NCI-H2107 treated with DMSO at 0.1 percent for 48 hours (cell line): Measurements from ENCODE around the gene PFKFB2.
A peak's percentile ranks its signal among the peaks of the same experiment; 100 is the strongest.

ENCODE experiments used
- DNase-seq: peaks from one replicate; lab custom pipeline; 2025; ENCODE audit not compliant: unreplicated experiment; lab: John Stamatoyannopoulos, UW

The PFKFB2 gene

DNA sequence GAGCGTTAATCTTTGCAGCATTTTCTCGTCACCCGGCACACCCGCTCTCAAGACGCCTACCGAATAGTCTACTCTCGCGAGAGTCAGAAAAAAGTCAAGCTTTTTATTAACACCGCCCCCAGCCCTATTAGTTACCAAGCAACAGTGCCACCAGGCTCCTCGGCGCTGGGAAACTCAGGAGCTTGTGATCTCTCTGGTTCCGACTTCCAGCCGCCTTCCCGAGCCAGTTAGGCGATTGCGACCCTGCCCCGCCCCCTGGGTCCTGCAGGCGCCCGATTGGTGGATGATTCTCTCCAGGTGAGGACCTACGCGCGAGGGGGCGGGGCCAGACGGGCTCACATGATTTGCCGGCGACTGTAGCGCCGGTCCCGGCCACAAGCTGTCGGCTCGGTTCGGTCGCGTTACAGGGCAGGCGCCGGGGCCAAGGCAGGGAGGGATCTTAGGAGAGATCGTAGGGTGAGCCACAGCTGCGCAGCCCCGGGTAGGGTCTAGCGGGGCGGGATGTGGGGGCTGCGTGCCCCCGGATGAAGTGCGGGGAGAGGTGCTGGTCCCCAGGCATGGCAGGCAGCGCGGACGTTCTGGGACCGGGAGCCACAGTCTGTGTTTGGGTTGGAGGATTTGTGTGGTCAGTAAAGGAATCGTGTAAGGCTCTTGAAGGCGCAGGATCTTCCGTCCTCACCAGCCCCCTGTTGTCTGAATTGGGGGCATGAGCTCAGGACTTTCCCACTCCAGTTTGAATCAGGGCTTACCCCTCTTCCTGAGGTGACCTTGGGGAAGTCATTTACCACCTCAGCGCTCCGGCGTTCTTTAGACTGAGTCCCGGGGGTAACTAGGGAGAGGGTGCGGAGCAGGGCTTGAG lies at the start of gene PFKFB2:
TSS of gene PFKFB2 (plus strand) at position 365 of the 859 bp plus-strand sequence. CDS start 1,443 bp downstream, outside the sequence.
- DNase-seq = peak; percentile 99

DNA sequence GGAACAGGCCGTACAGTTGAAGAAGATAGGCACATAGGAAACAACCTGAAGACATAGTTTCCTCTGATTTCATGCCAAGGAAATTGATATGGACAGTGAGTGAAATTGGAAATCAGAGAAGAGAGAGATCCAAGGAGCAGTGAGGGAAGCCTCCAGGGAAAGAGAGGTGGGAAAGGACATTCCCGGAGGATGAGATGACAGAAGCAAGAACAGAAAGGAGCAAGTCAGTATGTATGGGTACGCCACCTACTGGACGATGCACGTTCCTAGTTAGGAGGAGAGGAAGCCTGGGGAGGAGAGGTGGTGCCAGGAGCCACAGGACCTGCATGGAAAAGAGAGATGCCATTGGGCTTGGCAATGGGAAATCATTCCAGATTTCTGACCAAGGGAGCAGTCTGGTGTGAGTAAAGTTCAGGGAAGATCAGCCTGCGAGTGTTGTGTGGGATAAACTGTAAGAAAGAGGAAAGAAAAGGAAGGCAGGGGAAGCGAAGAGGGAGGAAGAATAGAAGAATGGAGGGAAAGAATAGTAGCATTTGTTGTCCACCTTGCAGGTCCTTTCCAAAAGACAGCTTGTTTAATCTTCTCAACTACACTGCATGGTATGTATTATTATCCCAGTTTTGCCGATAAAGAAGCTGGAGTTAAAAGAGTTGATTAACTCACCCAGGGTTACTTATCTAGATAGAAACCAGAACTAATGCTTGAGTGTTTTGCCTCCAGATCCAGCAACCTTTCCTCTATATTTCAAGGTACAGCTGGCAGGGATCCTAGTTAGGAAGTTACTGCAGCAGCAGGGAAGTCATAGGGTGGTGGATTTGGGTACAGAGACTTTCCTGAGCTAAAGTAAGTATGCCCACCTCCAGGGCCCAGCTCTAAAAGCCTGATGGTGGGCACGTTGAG lies 47.9 kb upstream of the PFKFB2 start:
- DNase-seq = peak; percentile 17

DNA sequence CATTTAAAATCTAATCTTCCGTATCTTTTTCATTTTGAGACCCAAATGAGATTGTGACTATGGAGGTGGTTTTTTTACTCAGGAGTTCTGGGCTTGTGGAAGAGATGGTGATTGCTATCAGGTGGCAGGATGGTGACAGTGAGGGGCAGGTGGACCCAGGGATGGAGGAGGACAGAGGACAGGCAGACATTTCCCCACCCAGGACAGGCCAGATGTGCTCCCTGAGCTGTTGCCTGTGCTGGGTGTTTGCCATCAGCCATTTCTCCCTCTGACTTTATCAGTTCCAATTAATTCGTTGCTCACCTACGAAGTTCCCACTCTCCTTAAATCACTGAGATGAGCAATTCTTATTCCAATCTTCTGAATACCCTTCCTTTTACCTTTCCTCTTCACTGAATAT lies 47.0 kb upstream of the PFKFB2 start:
- DNase-seq = no peak

DNA sequence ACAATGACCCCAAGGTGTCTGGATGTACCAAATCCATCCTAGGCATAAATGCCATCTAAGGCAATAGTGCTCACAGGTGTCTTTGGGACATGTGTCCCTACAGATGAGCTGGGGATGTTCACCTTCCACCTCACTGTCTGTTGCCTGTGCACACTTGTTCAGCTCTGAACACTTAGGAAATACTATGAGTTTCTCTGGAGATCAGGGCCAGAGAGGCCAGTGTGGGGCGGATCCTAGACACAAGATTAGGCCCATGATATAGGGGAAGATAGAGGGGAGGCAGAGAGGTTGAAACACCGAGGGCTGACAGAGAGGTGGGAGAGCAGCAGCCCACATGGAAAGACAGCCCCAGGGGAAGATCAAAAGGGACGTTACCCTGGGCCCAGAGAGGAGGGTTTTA lies 46.2 kb upstream of the PFKFB2 start:
- DNase-seq = no peak

DNA sequence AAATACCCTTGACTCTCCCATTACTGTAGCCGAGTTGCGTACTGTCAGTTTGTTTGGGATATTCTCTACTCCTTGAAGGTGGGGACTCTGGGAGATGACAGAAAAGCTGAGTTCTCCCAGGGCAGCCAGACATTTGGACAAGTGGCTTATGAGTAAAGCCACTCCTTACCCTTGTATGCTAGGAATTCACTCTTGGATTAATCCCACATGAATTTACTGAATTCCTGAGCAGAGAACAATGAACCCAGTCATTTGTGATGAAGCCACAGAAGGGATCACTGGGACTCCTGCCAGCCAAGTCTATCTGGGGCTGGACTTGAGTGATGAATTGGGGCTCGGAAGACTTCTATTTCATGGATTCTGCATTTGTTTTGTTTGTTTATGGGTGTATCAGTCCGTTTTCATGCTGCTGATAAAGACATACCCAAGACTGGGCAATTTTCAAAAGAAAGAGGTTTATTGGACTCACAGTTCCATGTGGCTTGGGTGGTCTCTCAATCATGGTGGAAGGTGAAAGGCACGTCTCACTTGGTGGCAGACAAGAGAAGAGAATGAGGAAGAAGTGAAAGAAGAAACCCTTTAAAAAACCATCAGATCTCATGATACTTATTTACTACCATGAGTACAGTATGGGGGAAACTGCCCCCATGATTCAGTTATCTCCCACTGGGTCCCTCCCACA lies 45.6 kb upstream of the PFKFB2 start:
- DNase-seq = no peak

DNA sequence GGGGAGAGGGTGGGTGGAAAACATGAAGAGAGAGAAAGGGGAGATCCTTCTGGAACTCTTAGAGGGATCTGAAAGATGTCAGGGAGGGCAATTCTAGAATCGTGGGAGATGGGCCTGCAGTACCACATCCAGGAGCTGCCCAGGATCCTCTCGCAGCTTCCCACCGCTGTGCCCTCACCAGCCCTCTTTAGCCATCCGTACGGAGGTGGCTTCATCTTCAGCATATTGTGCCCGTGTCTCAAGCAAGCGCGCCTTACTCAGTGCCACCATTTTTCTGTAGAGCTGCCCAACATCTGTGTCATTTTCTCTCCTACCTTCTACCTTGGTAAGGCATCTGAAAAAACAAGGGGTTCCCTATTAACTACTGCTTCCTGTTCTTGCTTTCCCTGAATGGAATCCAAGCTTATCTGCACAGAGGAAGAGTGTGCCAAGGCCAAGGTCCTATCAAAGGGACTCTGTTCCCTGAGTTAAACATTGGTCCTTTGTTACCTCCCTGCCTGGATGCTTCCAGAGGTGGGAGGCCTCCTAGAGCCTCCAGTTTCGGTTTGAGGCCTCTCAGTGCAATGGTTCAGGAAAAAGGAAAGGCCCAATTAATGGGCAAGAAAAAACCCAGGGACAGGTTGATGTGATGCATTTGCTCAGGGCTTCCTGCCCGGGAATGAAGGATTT lies 43.8 kb upstream of the PFKFB2 start:
- no peak for DNase-seq

DNA sequence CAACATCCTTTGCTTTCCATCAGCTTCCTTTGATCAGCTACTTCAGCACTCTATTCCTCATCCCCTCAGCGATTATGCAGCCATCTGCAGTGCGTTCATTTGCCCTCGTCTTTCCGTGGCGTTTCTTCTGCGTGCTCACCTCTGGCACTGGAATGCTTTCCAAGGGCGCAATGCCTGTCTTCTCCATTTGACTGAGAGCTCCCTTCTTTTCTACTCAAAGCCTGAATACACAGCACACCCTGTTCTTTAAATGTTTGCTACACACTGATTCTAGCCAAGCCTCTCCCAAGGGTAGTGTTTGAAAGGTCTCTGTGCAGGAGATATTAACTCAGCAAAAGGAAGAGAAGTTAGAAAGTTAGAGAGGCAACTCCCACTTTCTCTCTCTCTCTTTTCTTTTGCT lies 43.1 kb upstream of the PFKFB2 start:
- no peak for DNase-seq

DNA sequence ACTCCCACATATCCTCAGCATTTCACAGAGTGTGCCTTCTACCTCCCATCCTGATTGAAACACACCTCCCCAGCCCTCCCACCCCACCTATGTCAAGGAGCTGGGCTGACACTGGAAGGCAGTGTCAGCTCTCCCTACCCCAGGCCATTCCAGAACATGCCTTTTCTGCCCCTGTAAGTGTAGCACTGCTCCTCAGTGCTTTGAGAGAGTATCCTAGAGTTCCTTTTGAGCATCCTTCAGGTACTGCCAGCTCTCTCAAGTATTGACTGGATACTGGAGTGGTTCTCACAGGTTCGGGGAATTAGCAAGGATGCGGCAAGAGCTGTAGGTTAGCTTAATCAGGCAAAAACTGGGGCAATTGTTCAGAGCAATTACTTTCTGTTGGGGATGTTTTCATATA lies 42.3 kb upstream of the PFKFB2 start:
- DNase-seq = no peak

DNA sequence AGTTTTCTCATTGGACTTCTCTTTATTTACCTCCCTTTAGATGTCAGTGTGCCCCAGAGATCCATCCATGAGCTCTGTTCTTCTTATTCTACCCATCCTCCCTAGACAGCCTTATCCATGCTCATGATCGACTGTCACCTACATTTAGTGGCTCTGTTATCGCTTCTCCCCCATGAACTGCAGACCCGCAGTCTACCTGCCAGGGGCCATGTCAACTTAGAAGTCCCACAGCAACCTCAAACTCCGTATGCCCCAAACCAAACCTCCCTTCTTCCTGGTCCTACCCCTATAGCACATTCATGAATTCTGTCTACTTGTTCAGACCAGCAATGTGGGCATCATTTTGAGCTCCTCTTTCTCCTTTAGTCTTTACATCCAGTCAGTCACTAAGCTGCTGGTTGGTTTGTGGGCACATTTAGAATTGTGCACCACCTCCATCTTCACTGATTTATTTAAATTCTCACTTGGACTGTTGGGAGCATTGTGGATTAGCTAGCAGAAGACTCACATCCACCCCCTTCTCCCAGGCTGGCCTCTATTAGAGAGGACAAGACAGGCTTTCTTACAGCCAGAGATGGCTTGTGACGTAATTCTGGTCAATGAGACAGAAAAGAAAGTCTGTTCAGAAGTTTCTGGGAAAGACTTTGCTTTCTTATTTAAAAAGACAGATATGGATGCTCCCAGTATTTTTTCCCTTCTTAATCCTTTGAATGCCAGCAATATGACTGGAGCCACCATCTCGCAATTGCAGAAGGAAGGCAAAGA lies 39.6 kb upstream of the PFKFB2 start:
- DNase-seq = no peak

DNA sequence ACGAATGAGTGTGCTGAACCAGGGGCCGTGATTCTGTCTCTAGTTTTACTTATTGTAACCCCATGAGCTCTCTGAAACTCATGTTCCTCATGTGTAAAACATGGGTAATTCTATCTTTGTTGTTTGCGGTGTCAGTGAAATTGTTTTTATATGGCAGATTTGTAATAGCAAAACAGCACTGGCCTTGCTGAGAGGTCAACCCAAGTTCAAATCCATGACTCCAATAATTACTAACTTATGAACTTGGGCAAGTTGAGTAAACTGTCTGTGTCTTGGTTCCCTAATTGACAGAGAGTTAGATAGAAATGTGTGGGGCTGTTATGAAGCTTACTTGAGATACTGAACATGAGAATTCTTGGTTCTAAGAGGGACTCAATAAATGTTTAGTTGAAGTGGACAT lies 38.3 kb upstream of the PFKFB2 start:
- no peak for DNase-seq

DNA sequence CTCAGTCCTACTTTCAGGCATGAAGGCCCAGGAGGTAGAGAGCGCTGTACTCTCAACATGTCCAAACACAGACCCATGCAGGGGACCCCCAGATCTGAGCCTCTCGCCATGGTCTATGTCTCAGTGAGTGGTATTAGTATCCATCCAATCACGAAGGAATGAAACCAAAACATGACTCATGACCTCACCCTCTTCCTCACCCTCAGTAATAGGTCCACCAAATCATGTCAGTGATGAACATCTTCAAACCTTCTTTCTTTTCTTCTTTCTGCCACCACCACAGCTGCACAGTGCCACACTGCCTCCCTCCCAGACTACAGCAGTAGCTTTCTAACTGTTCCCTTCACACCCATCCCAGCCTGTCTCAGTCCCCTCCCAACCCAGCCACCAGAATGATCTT lies 37.3 kb upstream of the PFKFB2 start:
- DNase-seq = no peak

DNA sequence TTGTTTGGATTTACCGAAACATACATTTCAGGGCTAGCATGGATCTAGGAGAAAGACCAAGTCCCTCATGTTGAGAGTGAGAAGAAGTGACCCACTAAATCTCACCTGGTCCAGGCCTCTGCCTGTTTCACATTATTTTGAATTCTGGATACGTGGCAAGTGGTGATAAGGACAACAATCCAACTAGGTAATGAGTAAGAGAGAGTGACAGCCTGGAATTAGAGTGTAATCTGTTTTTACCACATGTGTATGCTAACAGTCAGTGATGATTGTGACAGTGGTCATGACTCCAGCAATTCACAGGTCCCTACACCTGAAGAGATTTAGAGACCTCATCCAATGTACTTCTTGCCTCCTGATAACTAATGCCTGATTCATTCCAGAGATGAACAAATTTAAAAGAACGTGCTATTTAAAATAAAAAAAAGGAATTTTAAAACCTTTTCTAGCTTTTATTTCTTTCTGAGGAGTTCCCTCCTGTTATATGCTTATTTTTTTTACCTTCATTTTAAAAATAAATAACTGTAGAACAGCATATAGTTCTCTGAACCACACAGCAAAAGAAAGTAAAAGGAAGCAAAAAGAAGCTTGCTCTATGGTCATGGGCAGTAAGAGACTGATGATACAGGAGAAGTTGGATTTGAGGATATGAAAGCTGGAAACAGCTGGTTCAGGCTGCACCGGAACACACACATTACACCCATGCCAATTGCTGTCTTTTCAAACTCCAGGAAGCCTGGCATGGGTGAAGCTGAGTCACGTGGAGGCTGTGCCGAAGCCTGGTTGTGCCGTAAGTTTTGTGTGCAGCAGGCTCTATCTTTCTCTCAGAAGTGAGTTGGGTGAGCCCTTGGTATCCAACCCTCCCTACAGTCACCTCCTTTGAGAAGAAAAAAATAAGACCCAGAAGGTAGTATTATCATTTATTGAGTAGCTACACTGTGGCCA lies 35.2 kb upstream of the PFKFB2 start:
- DNase-seq = no peak

DNA sequence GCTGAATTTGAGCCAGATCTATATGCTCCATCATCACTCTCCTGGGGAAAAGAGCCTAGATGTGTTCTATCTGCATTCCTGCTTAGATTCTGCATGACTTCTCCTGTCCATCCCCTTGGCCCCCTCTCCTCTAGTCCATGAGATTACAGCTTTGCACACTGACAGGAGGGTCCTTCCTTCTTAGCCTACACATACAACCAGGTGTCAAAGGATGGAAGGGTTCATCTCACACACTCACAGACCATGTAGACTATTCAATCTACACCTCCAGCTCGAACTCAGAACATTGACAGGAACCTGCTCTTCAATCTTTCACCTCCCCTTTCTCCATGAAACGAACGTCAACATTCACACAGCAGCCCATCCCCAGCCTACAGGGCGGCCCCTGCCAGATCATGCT lies 34.4 kb upstream of the PFKFB2 start:
- DNase-seq = no peak

DNA sequence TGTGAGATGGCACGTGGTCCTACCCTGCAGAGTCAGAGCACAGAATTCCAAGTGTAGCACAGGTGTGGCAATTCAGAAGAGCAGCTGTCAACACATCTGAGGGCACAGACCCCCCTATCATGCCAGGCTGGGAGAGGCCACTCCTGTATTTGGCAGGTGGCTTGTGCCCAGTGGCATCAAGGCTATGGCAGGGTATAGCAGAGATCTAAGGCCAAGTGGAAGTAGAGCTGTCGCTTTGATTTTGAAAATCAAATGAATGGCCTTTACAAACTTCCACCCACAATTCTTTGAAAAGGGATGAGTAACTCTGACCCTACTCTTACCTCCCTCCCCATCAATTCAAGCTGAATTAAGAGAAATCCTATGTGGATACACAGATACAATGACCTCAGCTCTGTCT lies 33.9 kb upstream of the PFKFB2 start:
- no peak for DNase-seq

DNA sequence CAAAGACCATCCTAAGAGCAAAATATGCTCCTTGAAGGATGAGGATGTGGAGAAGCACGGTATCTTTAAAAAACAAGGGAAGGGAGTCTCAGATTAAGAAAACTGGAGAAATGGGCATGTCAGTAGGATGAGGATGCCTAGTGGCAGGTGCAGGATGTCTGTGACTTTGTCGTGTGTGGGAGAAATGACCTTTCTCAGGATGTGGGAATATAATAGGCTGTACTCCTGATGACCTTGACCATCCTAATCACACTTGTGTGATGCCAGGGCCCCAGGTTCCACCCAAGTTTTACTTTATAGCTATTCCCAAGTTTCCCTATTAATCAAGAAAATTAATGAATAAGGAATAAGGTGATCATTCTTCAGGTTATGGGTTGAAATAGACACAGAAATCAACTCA lies 33.4 kb upstream of the PFKFB2 start:
- DNase-seq = no peak

DNA sequence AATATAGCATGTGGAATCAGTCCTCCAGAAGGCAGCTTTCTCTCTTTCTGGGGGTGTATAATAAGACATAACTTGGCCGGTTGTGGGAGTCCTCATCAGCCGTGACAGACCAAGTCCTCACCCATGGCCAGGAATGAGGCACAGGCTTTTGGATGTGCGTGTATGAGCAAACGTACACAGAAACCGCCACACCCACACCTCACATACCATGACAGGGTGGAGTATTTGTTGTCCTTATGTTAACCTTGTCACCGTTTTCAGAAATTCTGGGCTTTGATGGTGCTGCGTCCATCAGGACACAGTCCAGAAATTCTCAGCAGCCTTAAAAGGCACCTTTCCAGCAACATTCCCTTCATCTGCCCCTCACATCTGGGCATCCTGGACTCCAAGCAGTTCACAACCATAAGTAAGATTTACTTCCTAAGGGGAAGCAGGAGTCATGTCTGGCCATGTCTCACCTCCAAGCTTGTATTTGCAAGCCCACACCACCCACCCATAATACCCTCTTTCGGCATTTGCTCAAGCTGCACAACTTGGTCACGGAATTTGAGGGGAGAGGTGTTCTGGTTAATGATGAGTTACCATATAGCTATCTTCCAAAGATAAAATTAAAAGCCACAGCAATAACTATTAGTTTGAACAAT lies 32.9 kb upstream of the PFKFB2 start:
- DNase-seq = no peak

DNA sequence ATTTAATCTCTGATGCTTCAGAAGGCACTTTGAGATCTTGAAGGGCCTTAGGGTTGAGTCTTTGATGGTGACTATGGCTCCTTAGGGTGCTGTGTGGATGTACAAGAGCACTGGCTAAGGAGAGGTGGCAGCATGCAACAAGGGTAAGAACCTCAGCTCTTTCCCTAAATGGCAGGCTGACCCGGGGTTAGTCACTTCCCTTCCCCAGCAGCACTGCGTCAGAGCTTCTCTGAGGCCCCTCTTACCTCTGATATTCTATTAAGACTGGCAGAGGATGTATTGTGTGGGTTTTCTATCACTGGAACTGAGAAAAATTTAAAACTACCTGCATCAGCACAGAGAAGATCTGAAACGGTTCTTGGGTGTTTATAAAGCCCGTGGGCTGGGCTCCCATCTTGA lies 32.4 kb upstream of the PFKFB2 start:
- no peak for DNase-seq

DNA sequence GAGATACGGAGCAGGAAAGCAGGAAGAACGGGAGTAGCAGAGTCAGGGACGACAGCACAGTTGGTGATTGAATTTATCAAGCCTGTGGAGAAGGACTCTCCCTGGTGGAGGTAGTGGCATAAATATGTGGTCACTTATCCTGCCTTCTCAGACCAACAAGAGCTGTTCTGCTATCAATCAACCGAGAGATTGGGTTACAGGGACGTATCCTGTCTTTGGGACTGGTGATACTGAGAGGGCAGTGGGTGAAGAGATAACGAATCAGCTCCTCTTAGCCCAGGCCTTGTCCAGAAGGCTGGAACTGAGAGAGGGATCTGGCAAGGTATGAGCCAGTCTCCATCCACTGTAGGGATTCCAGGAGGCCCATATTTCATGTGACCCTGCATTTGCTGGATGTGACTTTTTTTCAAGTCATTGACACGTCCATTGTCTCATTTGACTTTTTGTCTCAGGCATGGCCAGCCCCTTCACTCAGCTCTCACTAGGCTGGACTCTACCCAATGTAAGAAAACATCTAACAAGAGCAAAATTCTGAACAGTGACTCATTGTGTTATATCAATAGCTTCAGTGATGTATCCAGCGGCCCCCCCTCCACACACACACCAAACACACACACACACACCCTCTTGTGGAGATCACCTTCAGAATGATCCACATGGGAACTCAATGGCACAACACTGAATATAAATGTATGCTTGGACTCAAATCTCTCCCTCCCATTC lies 31.8 kb upstream of the PFKFB2 start:
- no peak for DNase-seq
